Measurements from ENCODE around the gene VOPP1.

The VOPP1 gene

GRCh38 chr7:55484834-55485233, 87.5 kb downstream of the VOPP1 start:
- H3K4me3 ChIP-seq (ENCODE audit: low read depth, low read length), result no peak overlapping the region
- no peak for TF ChIP-seq CTCF (IDR thresholded peaks at IDR 0.05; ENCODE audit: insufficient read depth, low read depth, low read length, missing control alignments)
- DNase-seq (ENCODE audit: low read depth), result no peak

GRCh38 chr7:55484241-55484640, 88.1 kb downstream of the VOPP1 start:
- no peak for DNase-seq (ENCODE audit: low read depth)
- TF ChIP-seq CTCF (IDR thresholded peaks at IDR 0.05; ENCODE audit: insufficient read depth, low read depth, low read length, missing control alignments), result no peak
- no peak overlapping the region for H3K4me3 ChIP-seq (ENCODE audit: low read depth, low read length)

GRCh38 chr7:55483046-55483445, 89.3 kb downstream of the VOPP1 start:
- no peak for DNase-seq (ENCODE audit: low read depth)
- H3K4me3 ChIP-seq (ENCODE audit: low read depth, low read length), result no peak overlapping the region
- TF ChIP-seq CTCF (IDR thresholded peaks at IDR 0.05; ENCODE audit: insufficient read depth, low read depth, low read length, missing control alignments), result no peak

GRCh38 chr7:55481155-55481554, 91.1 kb downstream of the VOPP1 start:
- TF ChIP-seq CTCF (IDR thresholded peaks at IDR 0.05; ENCODE audit: insufficient read depth, low read depth, low read length, missing control alignments), result no peak

GRCh38 chr7:55478700-55479099, 93.6 kb downstream of the VOPP1 start:
- H3K4me3 ChIP-seq (ENCODE audit: low read depth, low read length), result no peak overlapping the region
- no peak for DNase-seq (ENCODE audit: low read depth)
- TF ChIP-seq CTCF (IDR thresholded peaks at IDR 0.05; ENCODE audit: insufficient read depth, low read depth, low read length, missing control alignments), result no peak

More at GRCh38 chr7:55481155-55481554, 91.1 kb downstream of the VOPP1 start:
- H3K4me3 ChIP-seq (ENCODE audit: low read depth, low read length), result no peak overlapping the region
- DNase-seq (ENCODE audit: low read depth), result no peak

- no peak for DNase-seq (ENCODE audit: low read depth)
- no peak for TF ChIP-seq CTCF (IDR thresholded peaks at IDR 0.05; ENCODE audit: insufficient read depth, low read depth, low read length, missing control alignments)
- H3K4me3 ChIP-seq (ENCODE audit: low read depth, low read length), result no peak overlapping the region
These were observed 94.4 kb downstream of the VOPP1 start for GRCh38 chr7:55477781-55478374.
